H4 (cell line): ENCODE measurements around the gene C11orf52. TPM values are rescaled to one million over a fixed set of nuclear protein-coding genes. Genes with fewer than 3 reads are reported as not detected.
"Not testable (repeated sequence)": the region's sequence is repeated elsewhere in the genome, so short reads cannot be mapped to it uniquely, and the experiment has no call there.

Source experiments
- DNase-seq: peaks from one replicate; pipeline ENCODE4 v3.0.0-alpha.2; 2015; ENCODE audit warnings: low spot score
- total RNA-seq: library from RNA; depleted of rRNA; stranded (reverse); fragments of >200 nt; shearing (Covaris generic); gene quantifications from 2 replicates; pipeline ENCODE4 v1.2.3, GENCODE V29; 2014; rRNA removed

Gene C11orf52, protein sequence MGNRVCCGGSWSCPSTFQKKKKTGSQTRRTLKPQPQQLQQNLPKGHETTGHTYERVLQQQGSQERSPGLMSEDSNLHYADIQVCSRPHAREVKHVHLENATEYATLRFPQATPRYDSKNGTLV
- not detected in 2 replicates for total RNA-seq

DNA sequence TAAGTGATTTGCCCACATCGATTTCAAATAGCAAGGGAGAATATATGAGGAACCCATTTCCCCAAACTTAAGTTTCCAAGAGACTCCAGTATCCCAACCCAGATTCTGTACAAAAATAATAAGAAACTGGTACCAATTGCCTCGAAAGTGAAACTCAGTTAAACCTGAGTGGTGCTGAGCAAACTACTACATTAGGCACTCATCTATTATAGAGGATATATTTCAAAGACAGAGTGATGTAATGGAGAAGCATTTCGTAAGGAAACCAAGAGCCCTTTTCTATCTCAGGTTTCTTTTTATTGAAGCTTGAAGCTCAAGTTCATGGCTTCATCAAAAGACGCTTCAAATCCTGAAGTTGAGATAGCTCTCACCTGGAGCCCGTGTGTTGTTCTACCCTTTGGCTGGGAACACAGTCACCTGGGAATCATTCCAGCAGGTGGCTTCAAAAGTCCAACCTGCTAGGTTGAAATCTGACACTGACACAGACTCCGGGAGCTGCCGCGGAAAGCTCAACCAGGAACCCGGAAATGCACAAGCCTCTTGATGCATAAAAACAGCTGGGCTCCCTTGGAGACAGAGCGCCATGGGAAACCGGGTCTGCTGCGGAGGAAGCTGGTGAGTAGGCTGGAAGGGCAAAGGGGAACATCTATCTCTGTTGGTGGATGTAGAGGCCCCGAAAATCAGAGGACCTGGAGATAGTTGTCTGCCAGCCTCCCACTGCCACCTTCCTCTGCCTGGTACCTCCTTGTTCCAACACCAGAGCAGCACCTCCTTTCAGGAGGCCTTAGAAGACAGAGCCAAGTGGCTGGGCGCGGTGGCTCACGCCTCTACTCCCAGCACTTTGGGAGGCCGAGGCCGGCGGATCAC is at the start of gene C11orf52:
Gene C11orf52, plus strand, starts transcription at position 524 of the 867 bp plus-strand sequence. Its CDS starts 60 bp downstream, at position 584.
- no peak for DNase-seq

DNA sequence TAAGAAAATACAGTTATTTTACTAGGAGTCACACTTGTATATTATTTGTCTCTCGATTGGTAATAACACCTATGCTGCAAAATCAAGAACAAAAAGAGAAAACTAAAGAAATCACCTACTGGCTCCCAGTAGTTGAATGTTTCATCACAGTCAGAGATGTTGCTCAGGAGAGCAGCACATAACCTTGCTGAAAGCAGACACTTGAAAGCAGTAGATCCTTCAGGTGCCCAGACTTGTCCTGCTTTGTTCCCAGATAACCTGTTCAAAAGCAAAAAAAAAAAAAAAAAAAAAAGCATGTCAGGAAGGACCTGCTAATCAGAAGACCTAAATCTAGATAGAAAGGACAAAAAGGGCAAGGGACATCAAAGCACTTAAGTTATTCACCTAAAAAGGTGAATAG is 48.6 kb upstream of the C11orf52 start:
- DNase-seq: no peak

DNA sequence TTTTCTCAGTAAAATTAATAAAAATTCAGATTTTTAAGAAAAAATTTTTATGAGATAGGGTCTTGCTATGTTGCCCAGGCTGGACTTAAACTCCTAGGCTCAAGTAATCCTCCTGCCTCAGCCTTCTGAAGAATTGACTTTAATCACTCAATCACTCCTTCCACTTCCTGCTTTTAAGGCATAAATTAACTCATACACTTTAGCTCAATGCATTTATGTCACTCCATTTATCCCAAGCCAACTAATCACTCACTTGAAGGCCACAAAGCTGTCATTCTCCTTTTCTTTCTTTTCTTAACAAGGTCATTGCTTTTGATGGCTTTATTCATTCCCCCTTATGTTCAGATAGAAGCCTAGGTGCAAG is 48.2 kb upstream of the C11orf52 start:
- DNase-seq: no peak

DNA sequence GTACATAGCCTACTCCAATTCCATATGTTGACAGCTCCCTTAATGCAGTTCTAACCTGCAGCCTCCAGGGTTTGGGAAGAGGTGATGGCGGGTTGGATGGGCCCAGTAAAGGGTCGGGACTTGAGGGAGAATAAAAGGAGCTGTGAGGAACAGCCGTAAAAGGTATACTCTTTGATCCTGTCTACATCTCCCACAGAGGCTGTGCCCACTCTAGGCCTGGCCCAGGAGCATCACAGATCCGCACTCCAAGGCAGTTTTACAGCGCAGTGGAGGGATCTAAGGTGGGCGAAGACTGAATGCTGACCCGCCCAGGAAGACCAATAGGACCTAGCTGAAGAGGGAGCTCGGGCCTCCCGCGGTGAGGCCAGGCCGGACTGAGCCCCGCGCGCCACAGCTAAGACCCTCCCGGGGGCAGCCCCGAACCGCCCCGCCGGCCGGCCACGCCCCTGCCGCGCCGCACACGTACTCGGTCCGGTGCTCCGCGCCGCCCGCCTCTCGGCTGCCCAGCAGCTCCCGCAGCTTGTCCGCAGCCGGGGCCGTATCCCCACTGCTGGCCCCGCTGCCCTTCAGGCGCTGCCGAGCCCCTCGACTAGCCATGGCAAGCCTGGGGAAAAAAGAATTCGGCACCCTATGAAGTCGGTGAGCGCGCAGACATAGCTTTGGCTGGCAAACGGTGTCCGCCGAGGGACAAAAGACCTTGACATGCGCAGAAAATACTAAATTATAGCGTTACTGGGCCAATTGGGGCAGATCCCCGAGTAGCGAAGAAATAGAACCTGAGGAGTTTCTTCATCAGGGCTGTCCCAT is 47.6 kb upstream of the C11orf52 start, which contains the start of gene ALG9:
Gene ALG9, minus strand, starts transcription at position 696 of the 807 bp plus-strand sequence. Its CDS starts 99 bp downstream, at position 597.
- peak; percentile 53 for DNase-seq

DNA sequence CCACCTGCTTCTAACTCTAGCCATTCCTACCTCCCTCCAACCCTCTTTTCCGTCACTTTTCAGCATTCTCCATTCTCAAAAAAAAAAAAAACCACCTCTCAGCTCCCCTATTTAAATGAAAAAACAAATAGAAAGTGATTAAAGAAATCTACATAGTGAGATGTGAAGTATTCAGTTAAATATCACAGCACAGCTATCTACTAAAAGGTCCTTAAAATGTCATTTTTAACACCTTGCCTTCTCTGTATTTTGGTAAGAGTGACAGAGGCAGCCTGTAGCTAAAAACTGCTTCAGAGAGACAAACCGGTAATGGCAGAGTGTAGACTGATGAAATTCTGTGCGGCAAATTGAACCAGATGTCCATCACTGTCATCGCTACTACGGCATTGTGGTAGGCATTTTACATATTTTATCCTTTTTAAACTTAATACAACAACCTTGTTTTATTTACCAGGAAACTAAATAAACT is 47.0 kb upstream of the C11orf52 start:
- no peak for DNase-seq

DNA sequence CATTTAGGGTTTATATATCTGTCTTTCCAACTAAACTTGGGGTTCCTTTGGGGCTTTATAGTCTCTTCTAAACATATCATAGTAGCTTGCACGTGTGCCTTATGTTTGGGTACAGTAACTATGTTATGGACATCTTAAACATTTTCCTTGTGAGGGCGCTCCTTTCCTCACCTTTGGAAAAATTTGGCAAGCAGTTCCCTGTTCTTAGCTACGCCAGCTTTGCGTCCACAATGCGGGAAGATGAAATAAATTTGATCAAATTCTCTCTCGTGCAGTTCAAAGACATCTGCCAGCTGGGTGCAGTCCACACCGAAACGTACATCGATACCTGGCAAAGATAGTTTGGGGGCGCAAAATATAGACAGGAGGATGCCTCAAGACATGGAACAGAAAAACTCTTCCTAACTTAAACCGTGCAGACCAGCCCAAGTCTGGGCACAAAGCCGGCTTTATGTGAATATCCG is 40.3 kb upstream of the C11orf52 start:
- DNase-seq: peak; percentile 7

DNA sequence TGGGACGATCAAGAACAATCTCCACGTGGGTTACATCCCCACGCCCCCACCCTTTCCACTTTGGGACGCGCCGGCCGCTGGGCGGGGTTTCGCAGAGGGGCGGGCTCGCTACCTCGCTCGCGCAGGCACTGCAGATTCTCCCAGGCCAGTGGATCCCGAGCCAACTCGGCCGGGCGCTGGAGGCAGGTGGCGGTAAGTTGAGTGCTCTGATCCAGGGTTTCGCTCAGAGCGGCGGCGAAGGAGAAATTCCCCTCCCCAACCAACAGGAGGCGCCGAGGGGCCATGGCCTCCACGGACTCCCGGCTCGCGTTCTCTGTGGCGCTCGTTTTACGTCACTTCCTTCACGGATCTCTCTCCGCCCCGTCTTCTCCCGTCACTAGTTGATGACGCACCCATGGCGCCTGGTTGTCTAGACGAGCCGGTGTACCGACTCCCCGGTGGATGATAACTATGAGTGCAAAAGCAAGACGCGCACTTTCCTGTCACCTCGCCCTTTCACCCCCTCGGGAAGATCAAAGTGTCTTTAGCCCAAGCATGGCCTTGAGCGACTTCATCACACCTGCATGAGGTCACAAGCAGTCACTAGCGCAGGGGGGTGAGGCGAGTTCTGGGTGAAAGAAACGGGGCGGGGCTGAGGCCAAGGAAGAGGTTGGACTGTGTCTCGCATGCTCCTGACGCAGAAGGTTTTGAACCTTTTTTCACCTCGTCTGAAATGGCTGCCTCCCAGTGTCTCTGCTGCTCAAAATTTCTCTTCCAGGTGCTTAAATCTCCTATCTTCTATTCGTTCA is 39.7 kb upstream of the C11orf52 start, which contains the start of the genes CFAP68 and FDXACB1:
Gene CFAP68, plus strand, starts transcription at position 693 of the 788 bp plus-strand sequence. Its CDS starts 20 bp downstream, at position 713.
Gene FDXACB1, minus strand, starts transcription at position 317 of the 788 bp plus-strand sequence. Its CDS starts 33 bp downstream, at position 284.
- DNase-seq: peak; percentile 96

DNA sequence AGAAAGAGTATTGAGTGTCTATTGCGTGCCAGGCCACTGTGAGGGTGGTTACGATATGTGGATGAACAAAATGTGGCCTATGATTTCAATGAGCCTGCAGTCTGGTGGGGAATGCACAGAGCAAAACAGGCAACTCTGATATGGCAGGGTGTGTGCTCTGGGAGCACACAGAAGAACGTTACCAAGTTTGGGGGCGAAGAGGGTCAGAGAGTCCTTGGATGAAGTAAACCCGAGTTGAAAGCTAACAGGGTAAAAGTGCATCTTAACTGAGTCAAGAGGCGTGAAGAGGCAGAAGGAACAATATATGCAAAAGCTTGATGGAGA is 39.1 kb upstream of the C11orf52 start:
- DNase-seq: no peak

DNA sequence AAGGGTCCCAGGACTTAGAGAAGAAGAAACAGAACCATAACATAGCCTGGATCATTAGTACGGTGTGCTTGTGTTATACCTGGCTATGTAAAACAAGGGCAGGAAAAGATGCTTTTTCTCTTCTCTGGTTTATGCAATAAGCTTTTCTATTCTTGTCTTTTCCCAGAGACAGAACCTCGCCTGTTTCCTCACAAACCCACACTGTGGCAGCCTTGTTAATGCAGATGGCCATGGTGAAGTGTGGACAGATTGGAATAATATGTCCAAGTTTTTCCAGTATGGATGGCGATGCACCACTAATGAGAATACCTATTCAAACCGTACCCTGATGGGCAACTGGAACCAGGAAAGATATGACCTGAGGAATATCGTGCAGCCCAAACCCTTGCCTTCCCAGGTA is 36.5 kb upstream of the C11orf52 start:
- DNase-seq: no peak

DNA sequence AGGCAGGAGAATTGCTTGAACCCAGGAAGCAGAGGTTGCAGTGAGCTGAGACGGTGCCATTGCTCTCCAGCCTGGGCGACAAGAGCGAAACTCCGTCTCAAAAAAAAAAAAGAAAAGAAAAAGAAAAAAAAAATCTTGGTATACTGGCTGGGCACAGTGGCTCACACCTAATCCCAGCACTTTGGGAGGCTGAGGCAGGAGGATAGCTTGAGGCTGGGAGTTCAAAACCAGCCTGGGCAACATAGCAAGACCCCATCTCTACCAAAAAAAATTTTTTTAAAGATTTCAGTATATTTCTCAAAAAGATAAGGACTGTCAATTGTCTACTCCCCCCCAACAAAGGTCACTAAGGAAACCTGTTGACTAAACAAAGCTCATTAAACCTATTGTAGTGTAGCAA is 33.7 kb upstream of the C11orf52 start:
- DNase-seq: not testable (repeated sequence)

DNA sequence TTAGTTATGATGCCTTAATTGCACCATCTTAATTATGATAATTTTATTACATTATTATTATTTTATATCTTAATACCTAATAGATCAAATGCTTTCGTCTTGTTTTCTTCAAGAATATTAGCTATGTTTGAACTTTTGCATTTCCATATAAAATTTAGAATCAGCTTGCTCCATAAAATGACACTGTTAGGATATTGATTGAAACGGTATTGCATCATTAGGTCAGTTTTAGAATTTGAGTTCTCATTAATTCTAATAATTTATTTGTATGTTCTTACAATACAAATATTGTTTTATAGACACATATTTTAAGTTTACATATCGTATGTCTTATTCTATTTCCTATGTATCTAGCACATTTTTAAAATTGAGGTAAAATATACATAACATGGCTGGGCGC is 32.7 kb upstream of the C11orf52 start:
- no peak for DNase-seq

DNA sequence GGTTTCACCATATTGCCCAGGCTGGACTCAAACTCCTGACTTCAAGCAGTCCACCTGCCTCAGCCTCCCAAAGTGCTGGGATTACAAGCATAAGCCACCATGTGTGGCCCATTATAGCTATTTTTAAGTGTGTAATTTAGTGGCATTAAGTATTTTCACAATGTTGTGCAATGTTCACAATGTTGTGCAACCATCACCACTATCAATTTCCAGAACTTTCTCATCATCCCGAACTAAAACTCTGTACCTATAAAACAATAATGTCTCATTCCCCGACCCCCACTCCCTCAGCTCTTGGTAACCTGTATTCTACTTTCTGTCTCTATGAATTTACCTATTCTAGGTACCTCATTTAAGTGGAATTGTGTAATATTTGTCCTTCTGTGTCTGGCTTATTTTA is 31.9 kb upstream of the C11orf52 start:
- no peak for DNase-seq

DNA sequence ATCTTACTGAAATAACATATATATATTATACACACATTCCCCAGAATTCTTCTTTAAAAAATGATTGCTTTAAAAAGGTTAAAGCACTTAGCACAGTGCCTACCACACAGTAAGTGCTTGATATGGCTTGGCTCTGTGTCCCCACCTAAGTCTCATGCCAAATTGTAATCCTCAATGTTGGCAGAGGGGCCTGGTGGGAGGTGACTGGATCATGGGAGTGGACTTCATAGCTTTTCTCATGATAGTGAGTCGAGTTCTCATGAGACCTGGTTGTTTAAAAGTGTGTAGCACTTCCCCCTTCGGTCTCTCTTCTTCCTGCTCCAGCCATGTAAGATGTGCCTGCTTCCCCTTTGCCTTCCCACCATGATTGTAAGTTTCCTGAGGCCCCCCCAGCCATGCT is 13.3 kb upstream of the C11orf52 start:
- no peak for DNase-seq

DNA sequence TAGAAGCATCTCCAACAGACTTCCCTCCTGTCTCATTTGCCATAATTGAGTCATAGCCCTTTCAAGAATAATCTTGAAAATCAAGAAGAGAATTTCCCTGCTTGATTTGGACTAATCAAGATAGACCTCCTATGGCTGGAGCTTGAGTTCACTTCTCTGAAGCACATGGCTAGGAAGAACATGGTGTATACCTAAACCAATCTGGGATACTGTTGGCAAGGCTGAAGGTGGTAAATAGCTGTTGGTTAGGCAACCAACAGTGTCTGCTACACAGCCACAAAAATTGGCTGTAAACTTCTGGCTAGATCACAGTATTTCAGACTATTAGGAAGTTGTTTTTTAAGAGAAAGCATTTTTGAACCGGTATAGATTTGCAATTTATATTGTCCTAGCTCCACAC is 12.0 kb upstream of the C11orf52 start:
- no peak for DNase-seq

DNA sequence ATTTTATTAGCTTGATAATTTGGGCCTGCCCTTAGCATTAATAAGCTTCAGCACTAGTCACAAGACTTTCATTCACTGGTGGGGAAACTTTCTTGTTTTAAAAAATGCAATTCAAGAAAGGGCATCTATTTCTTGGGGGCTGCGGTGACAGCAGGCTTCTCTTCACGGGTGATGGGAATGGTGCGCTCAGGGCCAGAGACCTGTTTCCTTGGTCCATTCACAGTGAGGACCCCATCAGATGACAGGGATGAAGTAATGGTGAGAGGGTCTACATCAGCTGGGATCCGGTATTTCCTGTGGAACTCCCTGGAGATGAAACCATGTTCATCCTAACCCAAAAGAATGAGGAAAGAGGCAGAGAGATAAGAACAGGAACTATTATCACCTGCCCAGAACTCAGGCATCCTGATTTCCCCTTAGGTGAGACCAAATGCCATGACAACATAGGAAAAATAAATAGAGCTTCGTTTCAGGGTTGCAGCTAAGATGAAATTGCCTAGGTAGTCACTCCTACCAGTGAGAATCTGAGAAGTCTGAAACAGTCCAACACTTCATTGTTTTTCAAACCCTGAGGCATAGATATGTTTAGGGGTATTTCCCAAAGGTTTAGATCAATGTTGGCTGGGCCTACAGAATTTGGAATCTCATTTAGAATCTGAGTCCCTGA is 9.9 kb upstream of the C11orf52 start:
- DNase-seq: no peak

DNA sequence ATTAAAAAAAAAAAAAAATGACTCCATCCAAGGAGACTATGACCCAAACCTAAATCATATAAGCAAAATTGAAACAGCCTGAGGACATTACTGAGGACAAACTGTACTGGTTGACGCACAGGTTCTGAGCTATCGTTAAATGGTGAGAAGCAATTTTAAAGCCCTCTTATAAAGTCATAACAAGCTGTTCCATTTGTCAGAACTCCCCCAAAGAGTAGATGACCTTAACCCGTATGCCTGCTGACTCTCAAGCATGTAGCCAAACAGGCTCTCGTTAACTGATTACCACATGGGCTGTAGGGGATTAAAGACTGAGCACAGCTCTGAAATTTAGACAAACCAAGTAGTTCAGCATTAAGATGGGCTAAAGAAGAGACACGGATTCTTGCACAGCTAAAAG is 9.3 kb upstream of the C11orf52 start:
- no peak for DNase-seq

DNA sequence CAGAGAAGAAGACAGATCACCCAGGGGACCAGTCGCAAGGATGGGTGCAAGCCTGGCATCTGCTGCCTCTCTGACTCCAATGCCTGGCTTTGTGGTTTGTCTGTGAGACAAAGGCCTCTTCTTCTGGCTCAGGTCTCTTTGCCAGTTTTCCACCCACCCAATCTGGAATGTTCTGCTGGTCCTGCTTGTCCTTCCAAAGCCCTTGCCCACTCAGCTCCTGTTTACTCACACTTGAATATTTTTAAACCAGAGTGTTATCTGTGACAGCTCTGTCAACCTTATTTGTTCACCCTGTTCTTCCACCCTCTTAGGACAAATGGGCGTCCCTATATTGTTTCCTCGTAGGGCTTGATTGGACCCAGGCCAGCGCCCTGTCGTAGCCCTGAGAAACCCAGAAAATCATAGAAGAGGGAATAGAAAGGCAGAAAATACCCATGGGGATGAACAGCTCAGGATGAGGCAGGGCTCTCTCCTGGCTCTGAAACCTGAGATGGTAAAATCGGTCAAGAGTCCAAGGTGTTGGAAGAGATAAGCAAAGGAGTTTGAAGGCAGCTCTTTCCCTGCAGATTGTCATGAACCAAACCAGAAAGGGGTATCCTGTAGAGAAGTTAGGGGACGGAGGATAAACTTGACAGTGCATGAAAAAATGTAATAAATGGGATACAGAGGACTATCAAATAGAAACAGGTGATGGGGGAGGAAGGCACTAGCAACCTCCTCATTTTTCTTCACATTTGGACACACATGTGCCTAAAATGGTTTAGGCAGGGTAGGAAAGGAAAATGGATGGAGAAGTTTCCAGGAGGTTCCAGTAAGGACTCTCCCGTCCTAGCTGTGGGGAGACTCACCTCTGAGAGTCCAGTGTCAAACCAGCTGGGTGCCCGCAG is 7.8 kb upstream of the C11orf52 start:
- DNase-seq: no peak

DNA sequence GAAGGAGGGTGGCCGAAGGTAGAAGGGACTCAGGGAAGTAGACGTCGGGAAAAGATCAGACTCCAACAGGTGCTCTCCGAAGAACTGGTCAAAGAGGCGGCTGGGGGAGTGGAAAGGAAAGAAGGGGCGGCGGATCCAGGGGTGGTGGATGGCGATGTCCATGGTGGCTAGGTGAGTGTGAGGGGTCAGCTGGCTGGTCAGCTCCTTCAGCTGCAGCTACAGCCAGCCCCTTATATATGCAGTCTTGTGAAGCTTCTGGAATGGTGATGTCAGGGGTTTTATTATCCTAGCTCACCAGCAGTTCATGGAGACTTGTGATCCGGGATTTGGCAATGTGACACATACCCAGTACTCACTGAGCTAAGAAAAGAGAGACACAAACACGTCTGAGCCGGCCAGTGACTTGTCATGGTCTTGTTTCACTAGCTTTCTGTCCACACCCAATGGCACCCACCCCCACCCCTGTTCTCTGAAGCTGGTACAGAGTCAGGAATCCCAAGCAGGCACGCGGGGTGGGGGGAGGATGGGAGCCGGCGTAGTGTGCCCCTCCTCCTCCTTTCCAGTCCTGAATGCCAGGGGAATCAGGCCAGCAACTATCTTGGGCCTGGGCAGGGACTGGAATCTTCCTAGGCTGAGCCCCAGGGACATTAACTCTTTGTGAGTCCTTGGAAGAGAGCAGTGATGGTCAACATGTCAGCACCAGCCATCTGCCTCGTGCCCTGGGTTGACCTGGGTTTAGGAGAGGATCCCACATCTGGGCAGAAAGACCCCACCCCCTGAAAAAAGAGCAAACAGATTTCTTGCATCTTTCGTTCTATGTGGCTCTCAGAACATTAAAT is 6.9 kb upstream of the C11orf52 start, which contains the start of gene CRYAB:
Gene CRYAB, minus strand, starts transcription at position 208 of the 839 bp plus-strand sequence. Its CDS starts 46 bp downstream, at position 162.
- peak; percentile 33 for DNase-seq

DNA sequence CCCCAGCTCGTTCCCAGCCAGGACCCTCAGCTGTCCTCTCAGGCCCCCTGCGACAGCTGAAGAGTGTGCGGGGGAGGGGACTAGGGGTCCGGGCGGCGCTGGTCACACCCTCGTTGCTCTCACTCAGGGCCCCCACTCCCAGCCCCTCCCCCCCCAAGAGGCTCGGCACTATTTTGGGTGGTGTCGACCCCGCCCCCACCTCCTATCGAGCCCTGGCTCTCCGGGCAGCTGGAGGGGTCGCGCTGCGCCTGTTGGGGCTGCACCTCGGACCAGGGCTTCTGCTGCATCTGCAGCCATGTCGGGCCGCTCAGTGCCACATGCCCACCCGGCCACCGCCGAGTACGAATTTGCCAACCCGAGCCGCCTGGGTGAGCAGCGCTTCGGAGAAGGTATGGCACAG is 6.2 kb upstream of the C11orf52 start, which contains the start of gene HSPB2:
Gene HSPB2, plus strand, starts transcription at position 200 of the 400 bp plus-strand sequence. Its CDS starts 96 bp downstream, at position 296.
- no peak for DNase-seq
